Type B pancreatic cell (in vitro differentiated cells): ENCODE measurements around the gene PARK7. TPM values are rescaled to one million over a fixed set of nuclear protein-coding genes. Genes with fewer than 3 reads are reported as not detected.

Experiments used
- DNase-seq: peaks from one replicate; pipeline ENCODE4 v3.0.0; 2021; ENCODE audit warnings: mixed read lengths; ENCODE audit not compliant: unreplicated experiment; ENCODE audit errors: extremely low spot score
- H3K27ac Mint-ChIP-seq: 2 replicates; pipeline ENCODE4 v1.8.0; 2021; ENCODE audit warnings: mild to moderate bottlenecking, mixed read lengths
- H3K27me3 Mint-ChIP-seq: 2 replicates; pipeline ENCODE4 v1.8.0; 2021; ENCODE audit warnings: mixed read lengths
- H3K36me3 Mint-ChIP-seq: 2 replicates; pipeline ENCODE4 v1.8.0; 2021; ENCODE audit warnings: mixed read lengths
- H3K4me1 Mint-ChIP-seq: one replicate; pipeline ENCODE4 v1.8.0; 2021; ENCODE audit warnings: mixed read lengths; ENCODE audit not compliant: unreplicated experiment
- H3K4me3 Mint-ChIP-seq: 2 replicates; pipeline ENCODE4 v1.8.0; 2021; ENCODE audit warnings: mild to moderate bottlenecking, mixed read lengths
- H3K9me3 Mint-ChIP-seq: 2 replicates; pipeline ENCODE4 v1.8.0; 2021; ENCODE audit warnings: mixed read lengths
- CTCF ChIP-seq: fragments of 200-600 bp; sonication (generic); conservative IDR thresholded peaks from 2 replicates; pipeline ENCODE4 v1.5.0; 2021; ENCODE audit warnings: antibody characterized with exemption, mild to moderate bottlenecking
- total RNA-seq: library from RNA; stranded (reverse); gene quantifications from 2 replicates; pipeline ENCODE4 v1.2.1, GENCODE V29; 2021; ENCODE audit warnings: low replicate concordance

Gene PARK7
- total RNA-seq, 1 donor from 2014 or later = 279 TPM

DNA sequence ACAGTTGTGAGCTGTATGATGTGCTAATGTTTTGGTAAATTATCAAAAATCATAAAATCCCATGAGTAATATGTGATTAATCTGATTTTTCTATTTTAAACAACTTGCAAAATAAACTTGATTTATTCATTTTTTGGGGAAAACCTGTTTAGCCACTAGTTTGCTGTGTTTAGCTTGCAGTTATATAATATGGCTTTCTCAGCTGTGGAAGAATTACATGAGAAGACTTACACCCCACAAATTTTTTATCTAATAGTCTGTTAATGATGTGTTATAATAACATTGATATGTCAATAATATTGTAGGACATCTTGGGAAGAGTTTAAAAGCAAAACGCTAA, 67.0 kb downstream of the PARK7 start:
- Mint-ChIP-seq H3K27me3 (peaks cover 4% of the 10 kb centered on the region), H3K4me1 (peaks cover 42% of the 10 kb centered on the region), H3K4me3 (peak overlapping the region; percentile 97), H3K36me3 (peaks cover 20% of the 10 kb centered on the region), H3K27ac (peak overlapping the region; percentile 98), H3K9me3 (no peaks in the 10 kb centered on the region)
- no peak for TF ChIP-seq CTCF
- DNase-seq = no peak

GRCh38 chr1:8031176-8031785, 69.8 kb downstream of the PARK7 start:
- peaks cover 7% of the 10 kb centered on the region for H3K36me3 Mint-ChIP-seq
- no peak for DNase-seq

DNA sequence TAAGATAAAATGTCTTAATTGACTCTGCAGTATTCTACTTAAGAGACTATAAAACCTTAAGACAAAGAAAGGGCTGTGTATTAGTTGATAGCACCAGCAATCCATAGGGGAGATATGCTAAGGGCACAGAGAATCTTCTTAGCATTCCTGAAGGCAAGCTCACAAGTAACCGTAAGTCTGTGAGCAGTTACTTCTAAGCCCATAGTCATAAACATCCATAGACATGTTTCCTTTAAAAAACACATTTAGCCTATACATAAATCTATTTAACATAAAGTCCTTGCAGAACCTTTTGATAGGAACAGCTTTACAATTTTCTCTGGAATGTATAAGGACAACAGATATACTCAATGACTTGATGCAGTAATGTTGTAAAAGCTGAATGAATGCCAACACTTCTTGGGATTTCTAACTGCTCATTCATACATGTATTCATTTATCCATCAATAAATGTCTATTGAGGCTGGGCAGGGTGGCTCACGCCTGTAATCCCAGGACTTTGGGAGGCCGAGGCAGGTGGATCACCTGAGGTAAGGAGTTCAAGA, 70.9 kb downstream of the PARK7 start:
- peaks cover 23% of the 10 kb centered on the region for H3K4me1 Mint-ChIP-seq
- H3K27ac Mint-ChIP-seq = no peak overlapping the region
- H3K9me3 Mint-ChIP-seq = peaks cover 4% of the 10 kb centered on the region

More at GRCh38 chr1:8031176-8031785, 69.8 kb downstream of the PARK7 start:
- peaks cover 4% of the 10 kb centered on the region for H3K9me3 Mint-ChIP-seq
- H3K27ac Mint-ChIP-seq = no peak overlapping the region
- TF ChIP-seq CTCF = peak; percentile 85
- no peak overlapping the region for H3K4me3 Mint-ChIP-seq
- peaks cover 31% of the 10 kb centered on the region for H3K4me1 Mint-ChIP-seq
- peaks cover 4% of the 10 kb centered on the region for H3K27me3 Mint-ChIP-seq

GRCh38 chr1:8033322-8033721, 71.8 kb downstream of the PARK7 start:
- Mint-ChIP-seq H3K27me3 (no peaks in the 10 kb centered on the region), H3K4me3 (no peak overlapping the region), H3K27ac (peak overlapping the region; percentile 32), H3K9me3 (peaks cover 4% of the 10 kb centered on the region), H3K4me1 (peaks cover 14% of the 10 kb centered on the region), H3K36me3 (peaks cover 7% of the 10 kb centered on the region)
- DNase-seq = no peak
- no peak for TF ChIP-seq CTCF

More for the DNA sequence above, 70.9 kb downstream of the PARK7 start:
- Mint-ChIP-seq H3K4me3 (no peak overlapping the region), H3K27me3 (no peaks in the 10 kb centered on the region), H3K36me3 (peaks cover 7% of the 10 kb centered on the region)
- DNase-seq = no peak
- TF ChIP-seq CTCF = no peak

Other genes with a start within 250 kb of the PARK7 start
- 82.4 and 94.8 TPM in 2 replicates for gene VAMP3, start 190.4 kb upstream of the PARK7 start, total RNA-seq
- 4.5 and 7.1 TPM in 2 replicates for gene PER3, start 177.4 kb upstream of the PARK7 start, total RNA-seq
- gene UTS2, start 108.6 kb upstream of the PARK7 start, total RNA-seq = not detected in 2 replicates
- gene TNFRSF9, start 20.9 kb upstream of the PARK7 start, total RNA-seq = 0.39 and 3.8 TPM in 2 replicates
- gene ERRFI1, start 64.6 kb downstream of the PARK7 start, total RNA-seq = 83.3 and 104 TPM in 2 replicates